ENCODE data around the gene NDUFB6.
"Not testable (repeated sequence)": the region's sequence is repeated elsewhere in the genome, so short reads cannot be mapped to it uniquely, and the experiment has no call there.

The NDUFB6 gene

DNA sequence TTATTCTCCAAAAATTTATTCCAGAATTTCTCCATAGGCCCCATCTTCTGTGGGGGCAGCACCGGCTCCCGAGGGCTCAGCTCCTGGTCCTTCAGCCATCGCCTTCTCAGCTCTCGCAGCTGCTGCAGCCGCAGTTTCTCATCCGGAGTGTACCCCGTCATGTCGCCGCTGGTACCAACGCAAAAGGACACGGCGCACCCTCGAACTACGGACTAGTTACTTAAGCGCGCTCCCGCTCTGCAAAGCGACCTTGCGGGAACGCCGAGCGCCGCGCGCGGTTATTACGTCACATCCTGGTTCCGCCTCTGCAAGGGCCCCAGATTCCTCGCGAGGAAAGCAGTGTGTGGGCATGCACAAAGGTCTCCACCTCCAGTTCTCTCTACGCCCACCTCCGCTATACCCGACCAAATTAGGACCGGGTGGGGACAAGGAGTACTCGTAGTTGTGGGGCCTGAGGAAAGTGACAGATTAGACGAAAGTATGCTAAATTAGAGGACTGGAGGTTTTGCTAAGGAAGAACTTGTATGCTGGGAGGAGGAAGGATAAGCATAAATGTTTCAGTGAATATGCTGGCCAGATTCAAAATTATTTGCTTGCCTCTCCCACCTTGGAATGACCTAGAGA is at the start of gene NDUFB6:
NDUFB6 (minus strand) TSS at position 260 of the 624 bp plus-strand sequence; CDS start at position 161, 99 bp downstream.
- peak; percentile 87 for DNase-seq

DNA sequence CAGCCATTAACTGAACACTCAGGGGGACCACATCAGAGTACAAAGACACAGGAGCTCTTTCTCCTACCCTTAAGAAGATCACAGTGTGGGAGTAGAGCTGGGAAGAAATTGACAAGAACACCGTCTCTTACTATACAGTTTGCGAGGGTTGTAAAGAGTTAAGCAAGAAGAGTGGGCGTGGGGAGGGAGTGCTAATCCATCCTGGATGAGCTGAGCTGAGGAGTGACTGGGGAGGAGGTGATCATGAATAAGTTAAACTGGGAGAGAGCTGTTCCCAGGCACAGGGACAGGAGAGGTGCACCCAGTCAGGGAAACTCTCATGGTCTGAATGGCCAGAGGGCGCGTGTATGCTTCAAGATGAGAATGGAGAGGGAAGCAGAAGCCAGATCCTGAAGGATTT is 45.3 kb upstream of the NDUFB6 start:
- no peak for DNase-seq

GRCh38 chr9:32606811-32607210 is 33.9 kb upstream of the NDUFB6 start:
- DNase-seq = no peak

- DNase-seq = no peak
These were observed 31.2 kb upstream of the NDUFB6 start for GRCh38 chr9:32603914-32604852.

DNA sequence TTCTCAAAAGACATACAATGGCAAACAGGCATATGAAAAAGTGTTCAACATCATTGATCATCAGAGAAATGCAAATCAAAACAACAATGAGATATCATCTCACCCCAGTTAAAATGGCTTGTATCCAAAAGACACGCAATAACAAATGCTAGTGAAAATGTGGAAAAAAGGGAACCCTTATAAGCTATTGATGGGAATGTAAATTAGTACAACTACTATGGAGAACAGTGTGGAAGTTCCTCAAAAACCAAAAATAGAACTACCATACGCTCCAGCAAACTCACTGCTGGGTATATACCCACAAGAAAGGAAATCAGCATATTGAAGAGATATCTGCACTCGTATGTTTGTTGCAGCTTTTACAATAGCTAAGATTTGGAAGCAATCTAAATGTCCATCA is 26.1 kb upstream of the NDUFB6 start:
- DNase-seq = not testable (repeated sequence)

- DNase-seq = no peak
These were observed 24.0 kb upstream of the NDUFB6 start for GRCh38 chr9:32596936-32597335.

GRCh38 chr9:32596096-32596865 is 23.3 kb upstream of the NDUFB6 start:
- DNase-seq = no peak

DNA sequence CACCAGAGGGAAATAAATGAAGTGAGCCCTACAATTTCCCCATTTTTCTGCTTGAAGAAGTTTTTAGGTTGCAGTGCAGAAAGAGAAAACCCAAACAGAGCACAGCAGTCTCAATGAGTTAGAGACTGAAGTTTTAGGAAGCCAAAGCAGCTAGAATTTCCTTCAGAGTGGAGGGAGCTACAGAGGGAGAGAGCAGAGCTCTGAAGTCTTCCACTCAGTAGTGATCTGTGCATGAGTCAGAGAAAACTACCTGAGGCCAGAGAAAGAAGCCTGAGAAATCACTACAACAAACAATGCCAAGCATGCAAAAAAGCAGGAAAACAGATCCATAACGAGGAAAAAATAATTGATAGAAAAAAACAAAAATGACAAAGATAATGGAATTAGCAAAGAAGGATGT is 17.9 kb upstream of the NDUFB6 start:
- DNase-seq = no peak

- DNase-seq = no peak
These were observed 17.5 kb upstream of the NDUFB6 start for GRCh38 chr9:32590476-32590875.

GRCh38 chr9:32589083-32589723 is 16.2 kb upstream of the NDUFB6 start:
- DNase-seq = peak; percentile 23

DNA sequence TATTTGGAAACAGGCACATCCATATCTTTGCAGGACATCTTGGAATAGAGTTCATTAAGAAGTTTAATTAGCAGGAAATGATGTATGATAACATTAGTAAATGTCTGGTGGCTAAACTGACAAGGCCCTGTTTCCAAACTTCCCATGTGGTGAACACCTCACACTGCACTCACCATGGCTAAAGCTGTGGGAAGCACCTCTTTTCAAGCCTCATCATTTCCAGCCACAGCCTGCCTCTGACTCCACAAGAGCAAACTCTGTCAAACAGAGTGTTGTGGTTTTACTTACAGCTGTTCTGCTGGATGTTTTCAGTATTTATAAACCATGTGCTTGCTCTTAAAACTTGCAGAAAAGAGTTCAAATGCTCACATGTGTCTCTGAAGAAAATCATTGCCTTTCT is 14.9 kb upstream of the NDUFB6 start:
- no peak for DNase-seq

DNA sequence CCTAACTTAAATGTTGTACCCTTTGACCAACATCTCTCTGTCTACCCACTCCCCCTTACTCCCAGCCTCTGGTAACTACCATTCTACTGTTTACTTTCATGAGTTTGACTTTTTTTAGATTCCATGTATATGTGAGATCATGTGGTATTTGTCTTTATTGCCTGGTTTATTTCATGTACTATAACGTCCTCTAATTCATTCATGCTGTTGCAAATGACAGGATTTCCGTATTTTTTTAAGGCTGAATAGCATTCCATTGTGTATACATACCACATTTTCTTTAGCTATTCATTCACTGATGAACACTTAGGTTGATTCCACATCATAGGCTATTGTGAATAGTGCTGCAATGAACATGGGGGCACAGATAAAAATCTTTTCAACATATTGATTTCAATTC is 11.8 kb upstream of the NDUFB6 start:
- no peak for DNase-seq

GRCh38 chr9:32581512-32582143 is 8.7 kb upstream of the NDUFB6 start:
- DNase-seq = peak; percentile 36

DNA sequence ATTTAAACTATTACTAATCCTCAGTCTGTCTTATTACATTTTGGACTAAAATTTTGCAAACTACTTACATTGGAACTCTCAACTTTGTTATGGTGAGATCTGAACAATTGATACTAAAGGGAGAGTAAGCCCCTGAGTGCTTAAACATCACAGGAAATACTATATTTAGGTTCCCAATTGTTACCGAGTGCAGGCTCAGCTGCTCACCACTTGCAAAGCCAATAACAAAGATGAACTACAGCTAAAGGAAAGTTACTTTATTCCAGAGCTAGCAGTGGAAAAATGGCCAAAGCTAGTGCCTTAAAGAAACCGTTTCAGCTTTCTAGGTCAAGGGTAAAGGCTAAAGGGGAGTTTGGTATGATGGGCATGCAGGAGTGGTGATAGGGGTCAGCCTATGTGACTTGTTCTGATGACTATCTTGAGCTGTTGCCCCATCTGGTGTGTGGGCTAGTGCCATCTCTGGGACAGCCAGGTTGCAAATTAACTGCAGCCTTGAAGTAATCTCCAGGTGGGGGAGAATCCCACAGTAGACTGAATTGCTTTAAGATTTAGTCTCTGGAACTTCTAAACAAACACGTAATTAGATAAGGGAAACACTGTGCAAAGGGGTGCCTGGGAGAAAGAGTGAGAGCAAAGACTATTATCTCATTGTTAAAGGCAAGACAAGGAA is 7.8 kb upstream of the NDUFB6 start:
- DNase-seq = no peak

- peak; percentile 21 for DNase-seq
These were observed 6.9 kb upstream of the NDUFB6 start for GRCh38 chr9:32579706-32580331.

- DNase-seq = no peak
These were observed 6.0 kb upstream of the NDUFB6 start for GRCh38 chr9:32578976-32579375.

DNA sequence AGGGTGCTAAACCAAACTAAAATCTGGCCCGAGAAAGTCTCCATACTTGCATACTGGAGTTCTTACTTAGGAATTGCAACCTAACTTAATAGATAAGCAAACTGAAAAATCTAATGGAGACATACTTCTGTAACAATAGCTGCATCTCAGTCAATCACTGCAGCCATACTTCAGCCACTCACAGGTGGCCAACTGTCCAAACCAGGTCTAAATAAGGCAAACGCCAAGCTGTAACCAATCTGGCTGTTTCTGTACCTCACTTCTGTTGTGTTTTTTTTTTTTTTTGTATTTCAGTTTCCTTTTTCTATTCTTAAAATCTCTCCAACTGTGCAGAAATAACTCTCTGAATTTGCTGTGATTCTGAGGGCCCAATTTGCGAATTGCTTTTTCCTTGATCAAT is 4.4 kb upstream of the NDUFB6 start:
- DNase-seq = no peak

DNA sequence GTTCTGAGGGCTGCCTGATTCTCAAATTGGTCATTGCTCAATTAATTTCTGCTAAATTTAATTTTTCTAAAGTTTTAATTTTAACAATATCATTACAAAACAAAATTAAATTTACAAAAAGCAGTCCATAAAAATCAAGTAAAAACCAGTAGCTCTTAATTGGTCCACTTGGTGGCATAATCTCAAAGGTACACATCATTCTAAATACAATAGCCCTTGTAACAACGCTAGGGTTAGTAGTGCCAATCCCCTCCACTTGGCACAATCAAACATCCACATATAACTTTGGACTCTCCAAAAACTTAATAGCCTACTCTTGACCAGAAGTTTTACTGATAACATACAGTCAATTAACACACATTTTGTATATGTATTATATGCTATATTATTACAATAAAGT is 1.9 kb upstream of the NDUFB6 start:
- DNase-seq = no peak

DNA sequence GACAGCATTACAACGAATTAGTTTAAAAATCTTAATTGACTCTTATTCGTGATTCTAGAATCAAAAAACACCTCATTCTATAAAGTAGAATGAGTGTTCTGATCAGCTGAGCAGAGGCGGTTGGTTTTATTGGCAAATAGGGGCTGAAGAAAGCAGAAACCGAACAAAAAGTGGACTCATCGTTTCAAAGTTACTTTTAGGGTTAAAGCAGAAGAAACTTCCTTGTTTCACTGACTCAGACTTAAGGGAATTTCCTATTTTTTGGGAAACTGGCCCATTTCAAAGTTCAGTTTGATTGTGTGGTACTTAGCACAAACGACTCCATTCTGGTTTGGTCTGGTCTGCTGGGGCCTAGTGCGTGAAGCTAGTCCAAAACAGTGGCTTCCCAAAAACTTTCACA is 862 bp upstream of the NDUFB6 start:
- no peak for DNase-seq

- DNase-seq = peak; percentile 67
These were observed 725 bp downstream of the NDUFB6 start for GRCh38 chr9:32571969-32572899.
